Hematopoietic multipotent progenitor cell treated with erythropoietin and hydrocortisone succinate and interleukin-3 and kit ligand, for 15 days (in vitro differentiated cells): ENCODE results near the gene SPATA3.
A peak's percentile ranks its signal among the peaks of the same experiment; 100 is the strongest.

Source experiments
- DNase-seq: peaks from one replicate; pipeline ENCODE4 v3.0.0-alpha.2; 2015; ENCODE audit warnings: low spot score

SPATA3 gene

DNA sequence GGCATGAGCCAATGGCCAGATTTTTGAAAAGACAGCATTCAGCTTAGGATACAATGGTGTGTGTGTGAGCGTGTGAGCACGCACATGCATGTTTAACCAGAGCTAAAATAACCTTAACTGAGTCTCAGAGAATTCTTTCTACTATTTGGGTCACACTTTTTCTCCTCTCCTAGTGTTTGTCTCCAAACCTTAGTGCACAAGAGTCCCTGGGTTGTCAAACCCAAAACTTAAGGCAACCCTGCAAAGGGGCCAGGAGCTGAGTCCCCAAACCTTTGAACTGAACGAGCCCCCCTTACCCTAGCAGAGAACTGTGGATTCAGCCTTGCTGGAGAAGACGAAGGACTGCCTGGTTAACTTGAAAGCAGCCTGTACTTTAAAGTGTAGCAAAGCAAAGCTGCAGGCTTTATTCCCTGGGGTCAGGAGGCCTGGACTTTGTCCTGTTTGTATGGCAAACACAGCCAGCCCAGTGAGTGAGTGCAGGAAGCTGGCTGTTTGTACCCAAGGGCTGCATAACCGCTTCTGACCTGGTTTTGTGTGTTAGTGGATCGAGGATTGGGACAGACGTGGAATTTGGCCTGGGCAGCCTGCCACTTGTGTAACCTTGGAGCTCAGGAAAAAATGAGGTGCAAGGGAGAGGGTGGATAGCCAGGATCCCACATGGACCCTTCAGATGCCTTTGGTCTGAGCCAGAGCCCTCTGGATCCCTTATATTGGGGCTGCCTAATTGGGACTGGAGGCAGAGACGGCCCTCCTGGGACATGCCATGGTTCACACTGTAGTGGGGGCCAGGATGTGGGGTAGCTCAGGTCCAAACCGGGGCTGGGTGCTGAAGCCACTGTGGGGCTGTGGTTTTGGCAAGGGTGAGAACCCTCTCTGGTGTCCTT is 54.3 kb downstream of the SPATA3 start:
- DNase-seq: no peak

DNA sequence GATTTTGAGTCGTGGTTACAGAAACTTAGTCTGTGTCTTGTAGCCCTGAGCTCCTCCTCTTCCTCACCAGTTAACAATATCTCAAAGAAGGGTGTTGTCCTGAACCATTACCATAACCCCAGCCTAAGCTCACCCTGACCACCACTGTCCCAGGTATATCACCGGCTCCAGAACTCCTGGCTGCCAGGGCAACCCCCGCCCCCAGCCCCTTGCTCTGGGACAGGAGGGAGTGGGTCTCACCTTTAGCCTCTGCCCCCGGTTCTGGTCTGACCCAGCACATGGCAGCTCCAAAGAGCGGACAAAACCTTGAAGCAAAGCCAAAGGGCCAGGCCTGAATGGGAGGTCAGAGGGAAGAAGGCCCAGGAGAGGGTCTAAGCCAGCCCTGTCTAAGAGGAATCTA is 55.2 kb downstream of the SPATA3 start:
- no peak for DNase-seq

DNA sequence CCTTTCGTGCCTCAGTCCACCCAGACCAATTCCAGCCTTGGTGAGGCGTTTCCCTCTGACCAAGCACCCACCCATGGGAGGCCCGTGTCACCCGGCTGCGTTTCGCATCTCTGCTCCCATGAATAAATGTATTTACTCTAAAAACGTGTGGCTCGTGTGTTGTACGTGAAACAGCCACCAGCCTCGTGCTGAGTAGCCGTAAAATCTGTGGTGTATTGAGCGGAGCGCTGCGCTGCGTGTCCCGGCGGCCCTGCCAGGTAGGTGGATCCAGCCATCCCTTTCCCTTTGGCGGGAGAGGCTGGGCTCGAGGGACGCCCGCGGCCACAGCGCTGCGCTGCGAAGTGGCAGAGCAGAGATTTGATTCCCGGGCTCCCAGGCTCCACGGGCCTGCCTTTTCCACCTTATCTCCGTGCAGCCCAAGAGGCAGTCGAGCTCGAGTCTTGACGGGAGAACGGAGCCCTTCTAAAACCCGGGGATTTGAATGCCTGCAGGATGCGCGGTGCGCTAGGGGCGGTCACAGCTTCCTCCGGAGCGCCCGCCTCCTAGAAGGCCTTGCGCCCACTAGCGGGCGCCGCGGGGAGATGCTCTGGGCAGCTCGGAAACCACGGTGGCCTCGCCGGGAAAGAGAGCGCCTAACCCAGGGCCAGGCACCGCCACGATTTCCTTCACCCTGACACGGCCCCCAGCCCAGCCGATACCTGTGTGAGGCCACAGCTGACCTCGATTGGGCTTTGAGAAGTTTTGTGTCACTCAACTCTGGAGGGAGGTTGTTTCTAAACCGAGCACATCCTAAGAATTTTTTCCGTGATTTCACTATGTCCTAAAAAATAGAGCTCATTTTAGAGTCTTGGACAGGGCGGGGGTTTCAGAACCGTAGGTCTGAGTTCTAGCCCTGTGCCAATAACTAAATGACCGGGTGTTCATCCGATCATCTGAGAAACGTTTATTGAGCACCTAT is 56.9 kb downstream of the SPATA3 start:
- peak; percentile 77 for DNase-seq

DNA sequence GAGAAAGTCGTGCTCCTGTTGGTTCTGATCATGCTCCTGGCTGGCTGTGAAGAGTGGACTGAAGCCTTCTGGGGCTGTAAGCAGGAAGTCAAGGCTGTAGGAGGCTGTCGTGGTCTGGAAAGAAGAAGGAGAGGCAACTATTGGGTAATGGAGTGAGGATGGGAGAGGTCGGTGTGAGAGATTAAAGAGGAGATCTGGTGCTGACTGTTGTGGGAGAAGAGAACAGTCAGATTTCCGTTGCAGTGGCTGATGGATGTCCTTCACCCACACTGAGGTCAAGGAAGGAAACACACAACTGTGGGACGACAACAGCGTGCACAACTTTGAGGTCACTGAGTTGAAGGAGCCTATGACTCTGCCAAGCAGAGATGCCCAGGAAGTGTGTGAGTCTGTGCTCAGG is 57.9 kb downstream of the SPATA3 start:
- DNase-seq: no peak

DNA sequence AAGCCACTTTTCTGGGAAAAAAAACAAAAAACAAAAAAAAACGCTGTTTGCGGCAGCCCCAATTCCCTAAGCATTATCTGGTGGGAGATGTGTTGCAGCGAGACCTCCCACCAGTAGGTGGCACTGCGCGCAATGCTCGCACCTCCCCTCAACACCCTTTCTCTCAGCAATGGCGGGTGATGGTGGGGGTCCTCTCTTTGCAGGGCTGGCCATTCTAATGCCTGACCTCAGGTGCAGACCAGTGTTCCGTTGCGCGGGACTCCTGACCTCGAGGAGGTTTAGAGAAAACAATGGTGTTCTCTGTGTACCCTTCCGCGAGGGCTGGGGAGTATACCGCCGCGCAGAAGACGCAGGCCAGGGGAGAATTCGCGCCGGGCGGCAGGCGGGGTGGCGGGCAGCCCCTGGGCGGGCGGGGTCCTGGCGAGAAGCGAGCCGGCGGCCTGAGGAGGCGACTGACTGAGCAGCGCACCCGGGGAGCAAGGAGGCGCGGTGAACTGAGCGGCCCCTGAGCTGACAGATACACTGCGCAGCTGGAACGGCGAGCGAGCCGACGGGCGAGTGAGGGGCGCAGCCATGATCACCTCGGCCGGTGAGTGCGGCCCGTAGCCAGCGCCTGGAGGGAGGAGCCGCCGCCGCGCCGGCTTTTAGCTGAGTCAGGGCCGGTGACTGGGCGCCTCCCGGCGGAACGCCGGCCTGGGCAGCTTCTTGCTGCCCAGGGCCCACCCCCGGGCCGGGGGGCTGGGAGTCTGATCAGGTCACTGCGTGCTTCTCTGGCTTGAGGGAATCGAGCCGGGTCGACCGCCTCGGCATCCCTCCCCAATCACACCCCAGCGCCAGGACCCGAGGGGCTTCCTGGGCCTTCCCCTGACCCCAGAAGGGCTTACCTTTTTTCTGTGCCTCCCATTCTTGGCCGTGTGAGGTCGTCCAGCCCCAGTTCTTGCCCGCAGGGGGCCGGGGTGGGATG is 60.8 kb downstream of the SPATA3 start, which contains the start of gene PSMD1:
PSMD1 (plus strand) TSS at position 415 of the 964 bp plus-strand sequence; CDS start at position 574, 159 bp downstream.
- peak; percentile 96 for DNase-seq

DNA sequence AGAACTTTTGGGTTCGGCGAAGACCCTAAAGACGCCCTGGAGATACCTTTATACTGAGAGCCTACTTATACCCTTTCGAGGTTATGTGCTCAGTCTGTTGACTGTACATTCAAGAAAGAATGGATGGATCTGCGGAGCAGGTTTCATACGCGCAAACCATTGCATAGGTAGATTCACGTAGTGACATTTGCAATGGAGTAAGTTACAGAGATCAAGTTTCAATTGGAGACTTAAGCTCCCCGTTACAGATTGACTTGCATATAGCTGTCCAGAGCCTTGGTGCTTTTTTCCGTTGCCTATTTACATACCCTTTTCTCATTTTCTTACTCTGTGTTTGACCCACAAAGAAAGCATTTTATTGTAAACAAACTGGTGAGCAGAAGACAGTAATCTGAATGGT is 61.7 kb downstream of the SPATA3 start:
- peak; percentile 33 for DNase-seq
